KMS-11 (cell line): ENCODE measurements around the gene CELF4.

Experiments
- H2AFZ ChIP-seq: fragments of 200-600 bp; sonication (generic); 2 replicates; pipeline ENCODE4 v1.6.1; 2016; ENCODE audit warnings: antibody characterized with exemption, mixed run types, low read depth
- H3K27ac ChIP-seq: fragments of 200-600 bp; sonication (generic); 2 replicates; pipeline ENCODE4 v1.6.1; 2016; ENCODE audit warnings: mild to moderate bottlenecking, mixed run types
- H3K27me3 ChIP-seq: fragments of 200-600 bp; sonication (generic); 2 replicates; pipeline ENCODE4 v1.6.1; 2017; ENCODE audit warnings: mild to moderate bottlenecking, low read depth, mixed run types, moderate library complexity; ENCODE audit not compliant: insufficient read depth
- H3K36me3 ChIP-seq: fragments of 200-600 bp; sonication (generic); 2 replicates; pipeline ENCODE4 v1.6.1; 2017; ENCODE audit warnings: mild to moderate bottlenecking, mixed run types; ENCODE audit not compliant: insufficient read depth
- H3K4me1 ChIP-seq: fragments of 200-600 bp; sonication (generic); 2 replicates; pipeline ENCODE4 v1.6.1; 2016; ENCODE audit warnings: mild to moderate bottlenecking, low read depth, mixed run types; ENCODE audit not compliant: poor library complexity, severe bottlenecking
- H3K4me2 ChIP-seq: fragments of 200-600 bp; sonication (generic); 2 replicates; pipeline ENCODE4 v1.7.0; 2016; ENCODE audit warnings: mild to moderate bottlenecking, mixed run types
- H3K4me3 ChIP-seq: fragments of 200-600 bp; sonication (generic); IDR thresholded peaks from 2 replicates; pipeline ENCODE4 v1.6.1; 2017; ENCODE audit warnings: low read depth, low read length, mixed read lengths; ENCODE audit not compliant: insufficient read depth
- H3K79me2 ChIP-seq: fragments of 200-600 bp; sonication (generic); 2 replicates; pipeline ENCODE4 v1.6.1; 2016; ENCODE audit warnings: low read depth, mixed run types; ENCODE audit not compliant: insufficient read depth
- H3K9ac ChIP-seq: fragments of 200-600 bp; sonication (generic); 2 replicates; pipeline ENCODE4 v1.6.1; 2016; ENCODE audit warnings: mild to moderate bottlenecking, mixed run types
- H4K20me1 ChIP-seq: fragments of 200-600 bp; sonication (generic); 2 replicates; pipeline ENCODE4 v1.6.1; 2016; ENCODE audit warnings: mild to moderate bottlenecking, mixed run types; ENCODE audit not compliant: insufficient read depth
- CTCF ChIP-seq: fragments of 200-600 bp; sonication (generic); conservative IDR thresholded peaks from 2 replicates; pipeline ENCODE4 v1.6.1; 2017; ENCODE audit warnings: low read depth, mild to moderate bottlenecking, antibody characterized with exemption, low read length, moderate library complexity, mixed read lengths

CELF4 gene

GRCh38 chr18:37414816-37415215, 150.8 kb downstream of the CELF4 start:
- Histone ChIP-seq H3K36me3 (no peaks in the 10 kb centered on the region), H3K4me3 (no peak overlapping the region), H4K20me1 (no peaks in the 10 kb centered on the region), H3K9ac (no peak overlapping the region), H3K79me2 (no peaks in the 10 kb centered on the region), H3K27me3 (no peaks in the 10 kb centered on the region), H3K4me1 (no peaks in the 10 kb centered on the region), H3K4me2 (no peak overlapping the region), H2AFZ (no peak overlapping the region), H3K27ac (no peak overlapping the region)
- no peak for TF ChIP-seq CTCF

GRCh38 chr18:37412829-37413228, 152.8 kb downstream of the CELF4 start:
- no peak overlapping the region for H3K4me3 ChIP-seq
- no peak overlapping the region for H3K9ac ChIP-seq
- no peaks in the 10 kb centered on the region for H4K20me1 ChIP-seq
- H3K4me1 ChIP-seq, result no peaks in the 10 kb centered on the region
- no peak overlapping the region for H3K27ac ChIP-seq
- H3K27me3 ChIP-seq, result no peaks in the 10 kb centered on the region
- no peak overlapping the region for H2AFZ ChIP-seq
- no peaks in the 10 kb centered on the region for H3K36me3 ChIP-seq
- H3K4me2 ChIP-seq, result no peak overlapping the region
- no peaks in the 10 kb centered on the region for H3K79me2 ChIP-seq
- TF ChIP-seq CTCF, result no peak

- TF ChIP-seq CTCF, result no peak
- no peak overlapping the region for H3K4me3 ChIP-seq
- no peaks in the 10 kb centered on the region for H3K36me3 ChIP-seq
Measured at GRCh38 chr18:37412333-37412732, 153.3 kb downstream of the CELF4 start.

GRCh38 chr18:37409878-37410277, 155.7 kb downstream of the CELF4 start:
- Histone ChIP-seq H3K9ac (no peak overlapping the region), H3K79me2 (no peaks in the 10 kb centered on the region), H3K4me3 (no peak overlapping the region), H4K20me1 (no peaks in the 10 kb centered on the region), H3K36me3 (no peaks in the 10 kb centered on the region), H3K4me1 (no peaks in the 10 kb centered on the region), H3K4me2 (no peak overlapping the region), H2AFZ (no peak overlapping the region), H3K27me3 (no peaks in the 10 kb centered on the region), H3K27ac (no peak overlapping the region)
- TF ChIP-seq CTCF, result no peak

More at GRCh38 chr18:37412333-37412732, 153.3 kb downstream of the CELF4 start:
- no peak overlapping the region for H3K4me2 ChIP-seq
- no peaks in the 10 kb centered on the region for H3K27me3 ChIP-seq
- no peaks in the 10 kb centered on the region for H3K4me1 ChIP-seq
- H2AFZ ChIP-seq, result no peak overlapping the region
- no peak overlapping the region for H3K27ac ChIP-seq
- H4K20me1 ChIP-seq, result no peaks in the 10 kb centered on the region
- no peaks in the 10 kb centered on the region for H3K79me2 ChIP-seq
- H3K9ac ChIP-seq, result no peak overlapping the region
